Measurements from ENCODE around the gene DCTN1. TPM values are rescaled to one million over a fixed set of nuclear protein-coding genes. Genes with fewer than 3 reads are reported as not detected.

DCTN1 gene
- 104 to 150 TPM (median 150 TPM) in 5 replicates for total RNA-seq (2022; extraction: Qiagen RNA extraction; ENCODE audit: low read depth)

DNA sequence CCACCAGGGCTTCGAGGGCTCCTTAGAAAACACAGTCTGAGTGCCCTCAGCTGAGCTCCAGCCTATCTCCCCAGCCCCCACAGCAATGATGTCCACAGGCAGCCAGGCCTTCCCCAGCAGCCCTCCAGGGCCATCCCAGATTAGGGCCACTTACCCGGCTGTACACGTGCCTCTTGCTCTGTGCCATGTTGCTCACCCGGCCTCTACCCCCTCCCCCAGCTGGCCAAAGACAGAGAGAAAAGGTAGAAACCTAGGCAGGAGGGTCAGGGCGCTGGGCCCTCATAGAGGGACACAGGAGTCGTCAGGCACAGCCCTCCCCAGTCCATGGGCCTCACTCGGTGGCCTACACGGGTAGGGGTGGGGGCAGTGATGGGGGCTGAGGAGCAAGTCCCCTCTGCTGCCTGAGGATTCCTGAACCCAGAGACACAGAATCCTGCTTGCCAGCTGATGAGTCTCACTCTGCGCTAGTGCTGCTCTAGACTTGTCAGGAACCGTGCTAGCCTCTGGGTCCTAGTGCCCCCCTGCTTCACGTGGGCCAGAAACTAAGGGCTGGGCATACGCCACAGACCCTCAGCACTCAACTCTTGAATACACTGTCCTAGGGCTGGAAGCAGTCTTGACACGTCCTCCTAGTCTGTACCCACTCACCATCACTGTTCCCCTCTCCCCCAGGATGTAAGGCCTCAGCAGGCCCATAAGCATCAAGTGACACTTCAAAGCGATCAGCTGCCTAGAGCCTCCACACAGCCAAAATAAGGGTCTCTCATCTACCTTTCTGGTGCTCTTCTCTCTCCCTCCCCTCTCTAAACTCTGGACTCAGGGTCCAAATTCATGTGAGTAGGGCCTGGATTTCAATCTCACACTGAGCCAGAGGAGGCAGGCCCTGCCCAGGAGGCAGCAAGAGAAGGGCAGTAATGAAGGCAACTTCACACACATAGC, at the start of gene DCTN1:
DCTN1 (minus strand) TSS at position 461 of the 939 bp plus-strand sequence; CDS start at position 187, 274 bp downstream.

GRCh38 chr2:74421221-74421870, 41.2 kb upstream of the DCTN1 start, which contains the start of the genes C2orf81 and WDR54:
TSS of gene C2orf81 (minus strand) at chr2:74421619. CDS start at chr2:74421560, 59 bp downstream.
TSS of gene WDR54 (plus strand) at chr2:74421730. CDS start at chr2:74422154, 424 bp downstream.

GRCh38 chr2:74343316-74343715, 36.8 kb downstream of the DCTN1 start, which contains the start of gene SLC4A5:
TSS of gene SLC4A5 (minus strand) at chr2:74343416. CDS start at chr2:74315023, 28,393 bp downstream.

Other genes starting within 250 kb of the DCTN1 start
- gene BOLA3, start 232.4 kb downstream of the DCTN1 start, total RNA-seq (2022; extraction: Qiagen RNA extraction; ENCODE audit: low read depth), result 116 to 169 TPM (median 128 TPM) in 5 replicates
- gene MOB1A, start 201.4 kb downstream of the DCTN1 start, total RNA-seq (2022; extraction: Qiagen RNA extraction; ENCODE audit: low read depth), result 50.7 to 86.2 TPM (median 82.2 TPM) in 5 replicates
- 159 to 187 TPM (median 175 TPM) in 5 replicates for gene MTHFD2, start 181.7 kb downstream of the DCTN1 start, total RNA-seq (2022; extraction: Qiagen RNA extraction; ENCODE audit: low read depth)
- 0.17 to 0.68 TPM (median 0.43 TPM) in 5 replicates for gene SLC4A5, start 36.9 kb downstream of the DCTN1 start, total RNA-seq (2022; extraction: Qiagen RNA extraction; ENCODE audit: low read depth)
- 1.9 to 3.5 TPM (median 3.2 TPM) in 5 replicates for gene C2orf81, start 41.3 kb upstream of the DCTN1 start, total RNA-seq (2022; extraction: Qiagen RNA extraction; ENCODE audit: low read depth)
- gene WDR54, start 41.4 kb upstream of the DCTN1 start, total RNA-seq (2022; extraction: Qiagen RNA extraction; ENCODE audit: low read depth), result 68.3 to 88.0 TPM (median 87.1 TPM) in 5 replicates
- 18.7 to 29.5 TPM (median 22.1 TPM) in 5 replicates for gene RTKN, start 61.6 kb upstream of the DCTN1 start, total RNA-seq (2022; extraction: Qiagen RNA extraction; ENCODE audit: low read depth)
- gene INO80B, start 74.8 kb upstream of the DCTN1 start, total RNA-seq (2022; extraction: Qiagen RNA extraction; ENCODE audit: low read depth), result 52.7 to 58.3 TPM (median 55.9 TPM) in 5 replicates
- gene WBP1, start 78.1 kb upstream of the DCTN1 start, total RNA-seq (2022; extraction: Qiagen RNA extraction; ENCODE audit: low read depth), result 44.9 to 90.5 TPM (median 83.9 TPM) in 5 replicates
- gene MOGS, start 85.1 kb upstream of the DCTN1 start, total RNA-seq (2022; extraction: Qiagen RNA extraction; ENCODE audit: low read depth), result 39.9 to 51.2 TPM (median 49.7 TPM) in 5 replicates
- gene MRPL53, start 92.4 kb upstream of the DCTN1 start, total RNA-seq (2022; extraction: Qiagen RNA extraction; ENCODE audit: low read depth), result 108 to 158 TPM (median 132 TPM) in 5 replicates
- 9.1 to 15.9 TPM (median 14.4 TPM) in 5 replicates for gene CCDC142, start 102.7 kb upstream of the DCTN1 start, total RNA-seq (2022; extraction: Qiagen RNA extraction; ENCODE audit: low read depth)
- gene TTC31, start 102.8 kb upstream of the DCTN1 start, total RNA-seq (2022; extraction: Qiagen RNA extraction; ENCODE audit: low read depth), result 14.5 to 16.7 TPM (median 16.4 TPM) in 5 replicates
- gene LBX2, start 119.3 kb upstream of the DCTN1 start, total RNA-seq (2022; extraction: Qiagen RNA extraction; ENCODE audit: low read depth), result 2.7 to 4.1 TPM (median 3.4 TPM) in 5 replicates
- gene PCGF1, start 127.4 kb upstream of the DCTN1 start, total RNA-seq (2022; extraction: Qiagen RNA extraction; ENCODE audit: low read depth), result 30.2 to 41.4 TPM (median 31.4 TPM) in 5 replicates
- 0.22 to 0.45 TPM (median 0.34 TPM) in 5 replicates for gene TLX2, start 134.1 kb upstream of the DCTN1 start, total RNA-seq (2022; extraction: Qiagen RNA extraction; ENCODE audit: low read depth)
- gene DQX1, start 145.9 kb upstream of the DCTN1 start, total RNA-seq (2022; extraction: Qiagen RNA extraction; ENCODE audit: low read depth), result 0.06 to 0.23 TPM (median 0.15 TPM) in 3 of 5 replicates, not detected in the others
- 182 to 257 TPM (median 240 TPM) in 5 replicates for gene AUP1, start 149.4 kb upstream of the DCTN1 start, total RNA-seq (2022; extraction: Qiagen RNA extraction; ENCODE audit: low read depth)
- 31.3 to 40.6 TPM (median 40.0 TPM) in 5 replicates for gene HTRA2, start 149.6 kb upstream of the DCTN1 start, total RNA-seq (2022; extraction: Qiagen RNA extraction; ENCODE audit: low read depth)
- gene LOXL3, start 173.6 kb upstream of the DCTN1 start, total RNA-seq (2022; extraction: Qiagen RNA extraction; ENCODE audit: low read depth), result 0.14 to 0.66 TPM (median 0.25 TPM) in 5 replicates
- gene DOK1, start 174.4 kb upstream of the DCTN1 start, total RNA-seq (2022; extraction: Qiagen RNA extraction; ENCODE audit: low read depth), result 4.2 to 6.3 TPM (median 5.4 TPM) in 5 replicates

Data from A549 treated with RU486 at 1 μM for 4 hours (cell line).